ENCODE results near the gene CXCL6.

CXCL6 gene

DNA sequence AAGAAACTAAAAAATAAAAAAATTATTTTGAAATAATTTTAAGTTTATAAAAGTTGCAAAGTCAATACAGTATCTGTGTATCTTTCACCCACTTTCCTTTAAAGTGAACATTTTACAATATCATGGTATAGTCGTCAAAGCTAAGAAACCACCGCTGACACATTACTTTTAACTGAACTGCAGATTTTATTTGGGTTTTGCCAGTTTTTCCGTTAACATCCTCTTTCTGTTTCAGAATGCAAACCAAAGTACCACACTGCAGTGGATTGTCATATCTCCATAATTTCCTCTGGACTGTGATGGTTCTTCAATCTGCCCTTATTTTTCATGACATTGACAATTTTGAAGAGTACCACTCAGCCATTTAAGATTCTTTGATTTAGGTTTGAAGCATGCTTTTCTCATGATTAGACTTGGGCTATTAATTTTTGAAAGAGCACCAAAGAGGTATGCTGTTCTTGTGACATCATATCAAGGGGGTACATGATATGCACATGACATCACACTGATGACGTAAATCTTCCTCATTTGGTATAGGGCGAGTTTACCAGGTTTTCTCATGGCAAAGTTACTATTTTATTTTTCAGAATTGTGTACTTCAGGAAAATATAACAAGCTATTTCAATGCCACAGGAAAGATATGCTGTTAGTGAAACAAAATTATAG, 29.1 kb downstream of the CXCL6 start:
- no peak for DNase-seq (ENCODE audit: extremely low read depth in 1 of 2, low read depth in 1 of 2)

GRCh38 chr4:73866246-73866645, 29.8 kb downstream of the CXCL6 start:
- no peak for DNase-seq (ENCODE audit: extremely low read depth in 1 of 2, low read depth in 1 of 2)

DNA sequence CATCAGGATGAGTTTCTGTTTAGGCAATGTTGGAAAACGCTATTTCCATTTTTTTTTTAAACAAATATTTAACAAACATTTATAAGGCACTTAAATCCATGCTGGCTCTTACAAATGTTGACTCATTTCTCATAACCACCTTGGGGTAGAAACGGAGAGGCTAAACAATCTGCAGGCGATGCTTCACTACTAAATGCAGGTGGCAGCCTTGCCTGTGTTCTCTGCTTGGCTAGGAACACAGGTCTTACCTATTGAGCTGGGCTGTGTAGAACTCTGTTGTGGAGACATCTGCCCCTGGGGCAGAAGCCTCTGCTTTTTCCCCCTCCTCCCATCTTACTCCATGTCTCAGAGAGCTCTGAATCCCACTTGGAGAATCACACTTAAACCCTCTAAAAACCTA, 31.3 kb downstream of the CXCL6 start:
- no peak for DNase-seq (ENCODE audit: extremely low read depth in 1 of 2, low read depth in 1 of 2)

DNA sequence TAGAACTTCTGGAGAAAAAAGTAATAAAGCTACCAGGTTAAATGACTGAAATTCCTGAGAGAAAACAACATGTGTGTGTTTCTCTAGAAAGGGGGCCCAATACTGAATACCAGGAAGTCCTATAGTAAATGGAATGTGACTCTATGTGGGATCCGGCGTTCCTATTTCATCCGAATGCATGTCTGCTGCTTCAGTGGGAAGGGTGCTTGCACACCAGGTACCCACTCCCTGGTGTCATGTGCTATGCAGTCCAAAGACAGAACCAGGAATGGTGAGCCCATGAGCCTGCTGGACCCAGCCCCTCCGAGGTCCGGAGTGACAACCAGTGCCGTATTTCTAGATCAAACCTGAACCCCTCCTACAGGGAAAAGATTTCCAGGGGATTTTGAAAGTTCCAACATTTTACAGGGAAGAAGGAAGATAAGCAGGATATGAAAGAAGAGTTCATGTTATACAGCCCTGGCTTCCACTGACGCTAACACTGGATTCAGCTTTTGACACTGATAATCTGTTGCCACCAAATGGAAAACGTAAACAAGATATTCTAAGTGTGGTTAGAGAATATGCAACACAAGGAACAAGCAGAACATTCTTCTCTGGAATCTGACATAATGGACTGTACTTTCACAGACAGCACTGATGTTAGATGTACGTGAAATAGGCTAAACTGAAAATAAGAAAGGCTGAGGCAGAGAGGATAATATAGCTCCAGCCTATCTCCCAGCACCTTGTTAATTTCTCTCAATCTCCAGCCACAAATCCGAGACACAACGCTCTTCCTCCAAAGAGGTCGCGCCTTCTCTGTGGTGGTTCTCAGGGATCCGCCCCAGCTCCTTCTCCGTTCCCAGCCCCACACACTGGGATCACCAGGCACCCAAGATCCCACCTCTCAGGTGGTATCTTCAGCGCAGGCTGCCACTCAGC, 32.0 kb downstream of the CXCL6 start:
- DNase-seq (ENCODE audit: extremely low read depth in 1 of 2, low read depth in 1 of 2): no peak

- no peak for DNase-seq (ENCODE audit: extremely low read depth in 1 of 2, low read depth in 1 of 2)
Measured at GRCh38 chr4:73869130-73870055, 32.9 kb downstream of the CXCL6 start, which contains the start of gene CXCL1. Gene CXCL1 (plus strand): TSS chr4:73869393. CDS start chr4:73869471, 78 bp downstream.

DNA sequence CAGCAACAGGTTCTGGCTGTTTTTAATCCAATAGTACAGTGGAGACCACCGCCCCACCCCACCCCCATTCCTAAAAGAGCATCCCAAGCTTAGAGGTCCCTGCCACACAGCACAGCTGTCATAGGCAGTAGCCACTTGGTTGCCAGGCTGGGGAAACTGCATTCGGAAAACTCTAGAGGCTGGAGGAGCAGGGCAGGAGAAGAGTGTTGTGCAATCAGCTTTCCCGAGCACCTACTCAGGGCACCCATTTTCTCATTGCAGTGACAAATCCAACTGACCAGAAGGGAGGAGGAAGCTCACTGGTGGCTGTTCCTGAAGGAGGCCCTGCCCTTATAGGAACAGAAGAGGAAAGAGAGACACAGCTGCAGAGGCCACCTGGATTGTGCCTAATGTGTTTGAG, 33.8 kb downstream of the CXCL6 start:
- no peak for DNase-seq (ENCODE audit: extremely low read depth in 1 of 2, low read depth in 1 of 2)

GRCh38 chr4:73870768-73871167, 34.3 kb downstream of the CXCL6 start:
- no peak for DNase-seq (ENCODE audit: extremely low read depth in 1 of 2, low read depth in 1 of 2)

DNA sequence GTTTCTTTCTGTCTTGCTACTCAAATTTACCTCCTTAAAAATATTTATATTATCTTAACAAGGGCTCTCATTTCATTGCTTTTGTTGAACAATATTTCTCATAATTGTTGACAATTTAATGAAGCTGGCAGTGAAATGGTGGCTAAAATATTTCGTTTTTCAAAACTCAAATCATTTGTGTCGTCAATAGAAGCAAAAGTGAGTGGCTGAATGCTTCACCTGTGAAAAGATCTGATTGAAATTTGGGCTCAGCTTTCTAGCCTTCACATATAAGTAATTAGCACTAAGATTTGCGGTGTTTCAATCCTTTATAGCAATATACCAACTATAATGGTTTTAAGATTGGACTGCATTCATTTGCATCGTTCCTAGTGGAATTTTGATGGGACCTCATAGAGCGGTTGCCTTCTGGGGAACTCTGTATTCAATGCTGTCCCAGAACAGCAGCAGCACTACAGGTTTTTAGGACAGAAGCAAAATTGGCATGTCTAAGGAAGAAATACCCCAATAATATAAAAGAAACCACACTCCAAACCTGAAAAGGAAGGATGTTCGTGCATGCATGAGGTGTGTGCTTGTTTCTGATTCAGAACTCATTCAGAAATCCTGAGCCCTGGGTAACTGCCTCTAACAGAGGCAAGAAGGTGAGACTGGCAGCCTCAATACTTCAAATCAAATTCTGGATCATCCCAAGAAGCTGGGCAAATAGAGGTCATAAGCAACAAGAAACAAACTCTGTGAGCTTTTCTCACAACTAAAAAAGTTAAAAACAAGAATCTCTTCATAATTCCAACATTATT, 35.2 kb downstream of the CXCL6 start:
- no peak for DNase-seq (ENCODE audit: extremely low read depth in 1 of 2, low read depth in 1 of 2)

GRCh38 chr4:73872316-73873108, 36.0 kb downstream of the CXCL6 start:
- no peak for DNase-seq (ENCODE audit: extremely low read depth in 1 of 2, low read depth in 1 of 2)

DNA sequence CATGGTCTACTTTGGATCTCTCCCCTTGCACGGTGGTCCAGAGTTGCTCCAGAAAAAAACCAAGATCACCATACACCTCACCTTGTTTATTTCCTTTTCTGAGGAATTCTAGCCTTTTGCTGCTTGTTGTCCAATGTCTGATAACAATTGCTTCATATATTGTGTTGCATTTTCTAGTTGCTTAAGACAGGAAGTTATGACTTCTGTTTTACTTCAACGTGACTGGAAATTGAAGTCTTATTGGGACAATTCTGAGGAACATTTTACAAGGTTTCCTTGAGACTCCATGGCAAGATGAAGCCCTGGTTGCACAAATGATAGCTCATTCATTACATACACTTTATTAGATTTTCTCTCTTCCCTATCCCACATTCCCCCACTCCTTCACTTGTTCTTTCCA, 37.9 kb downstream of the CXCL6 start:
- no peak for DNase-seq (ENCODE audit: extremely low read depth in 1 of 2, low read depth in 1 of 2)

DNA sequence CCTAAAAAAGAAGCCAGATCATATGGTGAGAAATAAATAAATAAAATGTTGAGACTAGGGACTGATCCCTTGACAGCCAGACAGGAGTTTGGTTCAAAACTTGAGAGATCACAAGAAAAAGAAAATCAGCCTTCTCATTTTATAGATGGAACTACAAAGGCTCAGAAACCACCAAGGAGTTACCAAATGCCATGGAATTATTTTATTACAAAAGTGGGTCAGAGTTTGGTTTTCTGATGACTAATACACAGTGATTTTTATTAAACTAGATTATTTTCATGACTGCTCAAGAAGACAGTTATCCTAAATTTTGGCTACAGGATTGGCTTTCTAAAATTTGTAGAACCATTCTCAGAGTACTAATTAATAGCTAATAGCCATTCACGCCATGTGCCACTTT, 38.9 kb downstream of the CXCL6 start:
- DNase-seq (ENCODE audit: extremely low read depth in 1 of 2, low read depth in 1 of 2): no peak

GRCh38 chr4:73883306-73883705, 46.8 kb downstream of the CXCL6 start:
- no peak for DNase-seq (ENCODE audit: extremely low read depth in 1 of 2, low read depth in 1 of 2)

- DNase-seq (ENCODE audit: extremely low read depth in 1 of 2, low read depth in 1 of 2): no peak
Measured at GRCh38 chr4:73885574-73886267, 49.2 kb downstream of the CXCL6 start.

All from stimulated activated CD8-positive, alpha-beta memory T cell treated with anti-CD3 and anti-CD28 coated beads, Interleukin-7, amount 100 ng/mL, for 48 hours (primary cell).